ENCODE measurements around the gene EDAR.

EDAR gene

GRCh38 chr2:108905906-108906305, 83.1 kb downstream of the EDAR start:
- DNase-seq, result no peak
- peaks cover 44% of the 10 kb centered on the region for H3K36me3 Mint-ChIP-seq (ENCODE audit: low read depth)
- peaks cover 5% of the 10 kb centered on the region for H3K4me1 Mint-ChIP-seq
- H3K4me3 Mint-ChIP-seq, result no peak overlapping the region
- no peak overlapping the region for H3K27ac Mint-ChIP-seq
- H3K9me3 Mint-ChIP-seq, result peaks cover 10% of the 10 kb centered on the region
- TF ChIP-seq CTCF (IDR thresholded peaks at IDR 0.05), result no peak
- H3K27me3 Mint-ChIP-seq (ENCODE audit: low read depth, poor library complexity), result no peaks in the 10 kb centered on the region

- no peak overlapping the region for H3K4me3 Mint-ChIP-seq
- H3K36me3 Mint-ChIP-seq (ENCODE audit: low read depth), result peaks cover 50% of the 10 kb centered on the region
- DNase-seq, result no peak
- peaks cover 5% of the 10 kb centered on the region for H3K4me1 Mint-ChIP-seq
- TF ChIP-seq CTCF (IDR thresholded peaks at IDR 0.05), result no peak
- H3K9me3 Mint-ChIP-seq, result peaks cover 16% of the 10 kb centered on the region
- H3K27ac Mint-ChIP-seq, result peak overlapping the region; percentile 16
- H3K27me3 Mint-ChIP-seq (ENCODE audit: low read depth, poor library complexity), result no peaks in the 10 kb centered on the region
Observed at GRCh38 chr2:108905176-108905575, 83.8 kb downstream of the EDAR start.

- peaks cover 55% of the 10 kb centered on the region for H3K36me3 Mint-ChIP-seq (ENCODE audit: low read depth)
- peaks cover 5% of the 10 kb centered on the region for H3K4me1 Mint-ChIP-seq
- peaks cover 19% of the 10 kb centered on the region for H3K9me3 Mint-ChIP-seq
- peak overlapping the region; percentile 16 for H3K27ac Mint-ChIP-seq
- H3K27me3 Mint-ChIP-seq (ENCODE audit: low read depth, poor library complexity), result no peaks in the 10 kb centered on the region
- no peak for TF ChIP-seq CTCF (IDR thresholded peaks at IDR 0.05)
- no peak overlapping the region for H3K4me3 Mint-ChIP-seq
- DNase-seq, result no peak
Observed at GRCh38 chr2:108904680-108905079, 84.3 kb downstream of the EDAR start.

- DNase-seq, result no peak
- no peaks in the 10 kb centered on the region for H3K4me1 Mint-ChIP-seq
- peaks cover 93% of the 10 kb centered on the region for H3K36me3 Mint-ChIP-seq (ENCODE audit: low read depth)
Observed at GRCh38 chr2:108898315-108899082, 90.5 kb downstream of the EDAR start.

GRCh38 chr2:108896741-108897140, 92.3 kb downstream of the EDAR start:
- no peaks in the 10 kb centered on the region for H3K27me3 Mint-ChIP-seq (ENCODE audit: low read depth, poor library complexity)
- no peak overlapping the region for H3K27ac Mint-ChIP-seq
- peaks cover 96% of the 10 kb centered on the region for H3K36me3 Mint-ChIP-seq (ENCODE audit: low read depth)
- H3K4me3 Mint-ChIP-seq, result no peak overlapping the region
- TF ChIP-seq CTCF (IDR thresholded peaks at IDR 0.05), result no peak
- H3K4me1 Mint-ChIP-seq, result no peaks in the 10 kb centered on the region
- peaks cover 66% of the 10 kb centered on the region for H3K9me3 Mint-ChIP-seq
- no peak for DNase-seq

More at GRCh38 chr2:108898315-108899082, 90.5 kb downstream of the EDAR start:
- Mint-ChIP-seq H3K27me3 (ENCODE audit: low read depth, poor library complexity) (no peaks in the 10 kb centered on the region), H3K27ac (no peak overlapping the region), H3K4me3 (no peak overlapping the region), H3K9me3 (peaks cover 55% of the 10 kb centered on the region)
- TF ChIP-seq CTCF (IDR thresholded peaks at IDR 0.05), result no peak

- Mint-ChIP-seq H3K27me3 (ENCODE audit: low read depth, poor library complexity) (no peaks in the 10 kb centered on the region), H3K9me3 (peaks cover 71% of the 10 kb centered on the region), H3K4me3 (no peak overlapping the region), H3K36me3 (ENCODE audit: low read depth) (peaks cover 98% of the 10 kb centered on the region), H3K4me1 (no peaks in the 10 kb centered on the region), H3K27ac (no peak overlapping the region)
- no peak for DNase-seq
- no peak for TF ChIP-seq CTCF (IDR thresholded peaks at IDR 0.05)
Observed at GRCh38 chr2:108895188-108895587, 93.8 kb downstream of the EDAR start.
